ENCODE results near the gene NDUFB10.

GRCh38 chr16:1979271-1980029, 20.1 kb downstream of the NDUFB10 start:
- peak in 2 of 4 donors; percentile 21 to 60 for TF ChIP-seq POLR2A (IDR thresholded peaks at IDR 0.05)
- TF ChIP-seq, protein P1, sequence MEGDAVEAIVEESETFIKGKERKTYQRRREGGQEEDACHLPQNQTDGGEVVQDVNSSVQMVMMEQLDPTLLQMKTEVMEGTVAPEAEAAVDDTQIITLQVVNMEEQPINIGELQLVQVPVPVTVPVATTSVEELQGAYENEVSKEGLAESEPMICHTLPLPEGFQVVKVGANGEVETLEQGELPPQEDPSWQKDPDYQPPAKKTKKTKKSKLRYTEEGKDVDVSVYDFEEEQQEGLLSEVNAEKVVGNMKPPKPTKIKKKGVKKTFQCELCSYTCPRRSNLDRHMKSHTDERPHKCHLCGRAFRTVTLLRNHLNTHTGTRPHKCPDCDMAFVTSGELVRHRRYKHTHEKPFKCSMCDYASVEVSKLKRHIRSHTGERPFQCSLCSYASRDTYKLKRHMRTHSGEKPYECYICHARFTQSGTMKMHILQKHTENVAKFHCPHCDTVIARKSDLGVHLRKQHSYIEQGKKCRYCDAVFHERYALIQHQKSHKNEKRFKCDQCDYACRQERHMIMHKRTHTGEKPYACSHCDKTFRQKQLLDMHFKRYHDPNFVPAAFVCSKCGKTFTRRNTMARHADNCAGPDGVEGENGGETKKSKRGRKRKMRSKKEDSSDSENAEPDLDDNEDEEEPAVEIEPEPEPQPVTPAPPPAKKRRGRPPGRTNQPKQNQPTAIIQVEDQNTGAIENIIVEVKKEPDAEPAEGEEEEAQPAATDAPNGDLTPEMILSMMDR (IDR thresholded peaks at IDR 0.05), result no peak

All from esophagus squamous epithelium (tissue), 4 donors.